Mesendoderm (in vitro differentiated cells): ENCODE data around the gene PICALM.

Experiments
- DNase-seq: peaks from one replicate; pipeline ENCODE4 v3.0.0; 2013
- H2AK5ac ChIP-seq: 2 replicates; pipeline ENCODE4 v1.6.1; 2013; ENCODE audit warnings: low read length, inconsistent platforms
- H2BK120ac ChIP-seq: 2 replicates; pipeline ENCODE4 v1.6.1; 2013; ENCODE audit warnings: low read depth, mild to moderate bottlenecking, low read length, moderate library complexity, mixed read lengths
- H2BK15ac ChIP-seq: replicated peaks from 2 replicates; pipeline ENCODE4 v1.6.1; 2013; ENCODE audit warnings: low read depth, mild to moderate bottlenecking, moderate library complexity
- H2BK5ac ChIP-seq: 2 replicates; pipeline ENCODE4 v1.6.1; 2013; ENCODE audit warnings: low read length, inconsistent platforms
- H3K18ac ChIP-seq: 2 replicates; pipeline ENCODE4 v1.6.1; 2013; ENCODE audit warnings: mild to moderate bottlenecking, low read length, mixed read lengths
- H3K23ac ChIP-seq: one replicate; pipeline ENCODE4 v1.6.1; 2013; ENCODE audit warnings: low read length
- H3K27ac ChIP-seq: 2 replicates; pipeline ENCODE4 v1.5.1; 2013; ENCODE audit warnings: low read depth, mild to moderate bottlenecking, inconsistent platforms, low read length, moderate library complexity
- H3K27me3 ChIP-seq: 2 replicates; pipeline ENCODE4 v1.6.1; 2013; ENCODE audit warnings: low read length, control low read depth, mild to moderate bottlenecking, inconsistent platforms; ENCODE audit not compliant: insufficient read depth, poor library complexity
- H3K36me3 ChIP-seq: 2 replicates; pipeline ENCODE4 v1.6.1; 2013; ENCODE audit warnings: low read length, inconsistent platforms; ENCODE audit not compliant: control insufficient read depth, insufficient read depth
- H3K4ac ChIP-seq: one replicate; pipeline ENCODE4 v1.6.1; 2013; ENCODE audit warnings: low read depth, mild to moderate bottlenecking, low read length, moderate library complexity
- H3K4me1 ChIP-seq: 2 replicates; pipeline ENCODE4 v1.6.1; 2013; ENCODE audit warnings: low read depth, low read length, inconsistent platforms; ENCODE audit not compliant: control insufficient read depth
- H3K4me2 ChIP-seq: 2 replicates; pipeline ENCODE4 v1.6.1; 2013; ENCODE audit warnings: low read length
- H3K4me3 ChIP-seq: 2 replicates; pipeline ENCODE4 v1.5.1; 2013; ENCODE audit warnings: mild to moderate bottlenecking, low read length
- H3K56ac ChIP-seq: one replicate; pipeline ENCODE4 v1.6.1; 2013; ENCODE audit warnings: low read length
- H3K79me1 ChIP-seq: 2 replicates; pipeline ENCODE4 v1.6.1; 2013; ENCODE audit warnings: low read length, inconsistent platforms
- H3K79me2 ChIP-seq: 2 replicates; pipeline ENCODE4 v1.6.1; 2013; ENCODE audit warnings: mild to moderate bottlenecking, low read length; ENCODE audit not compliant: control insufficient read depth, insufficient read depth
- H3K9ac ChIP-seq: 2 replicates; pipeline ENCODE4 v1.6.1; 2013; ENCODE audit warnings: low read length, inconsistent platforms
- H4K5ac ChIP-seq: one replicate; pipeline ENCODE4 v1.6.1; 2013; ENCODE audit warnings: low read length
- H4K8ac ChIP-seq: one replicate; pipeline ENCODE4 v1.6.1; 2013; ENCODE audit warnings: low read depth, mild to moderate bottlenecking, control low read depth, low read length, moderate library complexity
- WGBS: extraction: QIAGEN DNeasy Blood & Tissue Kit; methylation state at CpG from one replicate; pipeline ENCODE4 v1.1.7; 2013; ENCODE audit warnings: low lambda C conversion rate, missing lambda C conversion rate; ENCODE audit not compliant: insufficient coverage; ENCODE audit errors: extremely low coverage; 5-methylcytosine and 5-hydroxymethylcytosine counted together

Gene PICALM

DNA sequence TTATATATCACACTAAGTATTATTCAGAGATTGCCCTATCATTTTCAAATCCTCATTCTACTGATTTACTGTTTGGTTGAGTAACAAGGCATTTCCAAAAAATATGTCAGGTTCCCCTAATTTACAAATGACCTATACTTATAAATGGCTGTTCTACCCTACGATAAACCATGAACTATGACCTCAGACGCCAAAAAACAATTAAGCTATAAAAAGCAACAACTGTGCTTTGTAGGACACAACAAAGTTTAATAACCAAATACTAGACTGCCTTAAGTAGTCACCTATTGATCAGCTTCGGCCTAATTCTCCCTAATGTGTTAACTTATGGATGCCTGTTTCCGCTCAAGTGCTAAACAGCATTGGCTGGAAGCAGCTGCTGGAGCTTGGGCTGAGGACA lies 53.2 kb downstream of the PICALM start:
- H3K4me3 ChIP-seq: no peak overlapping the region
- H4K5ac ChIP-seq: no peak overlapping the region
- no peaks in the 10 kb centered on the region for H3K27me3 ChIP-seq
- H3K79me1 ChIP-seq: peaks cover 1% of the 10 kb centered on the region
- no peak overlapping the region for H3K18ac ChIP-seq
- H2BK5ac ChIP-seq: no peak overlapping the region
- WGBS: no CpG with 5 or more reads among the region's 4 CpGs
- H3K4me2 ChIP-seq: no peak overlapping the region
- H3K36me3 ChIP-seq: no peaks in the 10 kb centered on the region
- DNase-seq: no peak
- H3K9ac ChIP-seq: no peak overlapping the region
- H3K4me1 ChIP-seq: no peaks in the 10 kb centered on the region
- no peak overlapping the region for H3K27ac ChIP-seq
- H3K56ac ChIP-seq: no peak overlapping the region
- no peaks in the 10 kb centered on the region for H3K79me2 ChIP-seq
- no peak overlapping the region for H2AK5ac ChIP-seq
- H3K4ac ChIP-seq: no peak overlapping the region
- H2BK120ac ChIP-seq: no peak overlapping the region
- H3K23ac ChIP-seq: no peak overlapping the region
- no peak overlapping the region for H2BK15ac ChIP-seq
- no peak overlapping the region for H4K8ac ChIP-seq

DNA sequence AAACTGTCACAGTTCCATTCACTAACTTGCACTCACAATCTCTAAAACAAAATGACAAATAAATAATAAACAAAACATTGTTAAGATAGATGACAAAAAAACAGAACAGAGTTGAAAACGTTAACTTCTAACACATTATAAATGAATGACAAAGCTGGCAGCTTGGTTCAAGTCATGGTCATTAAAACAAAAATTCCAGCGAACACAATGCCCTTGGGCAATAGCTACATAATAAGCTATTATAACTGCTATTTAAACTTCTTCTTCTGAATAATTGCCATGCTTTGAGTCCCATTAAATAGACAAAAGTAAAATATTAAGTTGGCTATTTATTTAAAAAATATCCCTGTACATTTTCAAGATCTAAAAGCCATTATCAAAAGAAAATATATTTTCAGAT lies 54.7 kb downstream of the PICALM start:
- Histone ChIP-seq H3K4me2 (no peak overlapping the region), H3K79me2 (no peaks in the 10 kb centered on the region), H3K4me3 (no peak overlapping the region), H2BK5ac (no peak overlapping the region), H4K8ac (no peak overlapping the region), H3K27ac (no peak overlapping the region), H3K56ac (no peak overlapping the region), H2AK5ac (no peak overlapping the region), H4K5ac (no peak overlapping the region), H2BK120ac (no peak overlapping the region), H3K36me3 (no peaks in the 10 kb centered on the region), H3K9ac (no peak overlapping the region), H3K18ac (no peak overlapping the region), H3K27me3 (no peaks in the 10 kb centered on the region), H3K4me1 (no peaks in the 10 kb centered on the region), H2BK15ac (no peak overlapping the region), H3K4ac (no peak overlapping the region), H3K79me1 (peaks cover 1% of the 10 kb centered on the region), H3K23ac (no peak overlapping the region)
- no peak for DNase-seq
- WGBS: no CpG with 5 or more reads among the region's 2 CpGs

DNA sequence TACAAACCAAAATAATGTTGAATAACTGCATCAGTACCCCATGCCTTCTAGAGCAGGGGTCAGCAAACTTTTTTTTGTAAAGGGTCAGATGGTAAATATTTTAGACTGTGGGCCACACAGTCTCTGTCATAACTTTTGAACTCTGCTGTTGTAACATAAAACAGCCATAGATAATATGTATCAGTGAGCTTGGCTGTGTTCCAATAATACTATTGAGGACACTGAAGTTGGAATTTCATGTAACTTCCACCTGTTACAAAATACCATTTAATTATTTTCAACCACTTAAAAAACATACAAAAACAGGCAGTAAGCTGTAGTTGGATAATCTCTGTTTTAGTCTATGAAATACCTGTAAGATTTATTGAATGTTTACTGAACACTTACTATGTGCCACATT lies 55.2 kb downstream of the PICALM start:
- Histone ChIP-seq H2BK120ac (no peak overlapping the region), H3K4me1 (no peaks in the 10 kb centered on the region), H3K4ac (no peak overlapping the region), H3K9ac (no peak overlapping the region), H4K5ac (no peak overlapping the region), H3K18ac (no peak overlapping the region), H3K23ac (no peak overlapping the region), H3K27ac (no peak overlapping the region), H2AK5ac (no peak overlapping the region), H4K8ac (no peak overlapping the region), H3K79me1 (peaks cover 1% of the 10 kb centered on the region), H3K4me3 (no peak overlapping the region), H3K36me3 (no peaks in the 10 kb centered on the region), H3K4me2 (no peak overlapping the region), H2BK5ac (no peak overlapping the region), H2BK15ac (no peak overlapping the region), H3K56ac (no peak overlapping the region), H3K79me2 (no peaks in the 10 kb centered on the region), H3K27me3 (no peaks in the 10 kb centered on the region)
- DNase-seq: no peak

DNA sequence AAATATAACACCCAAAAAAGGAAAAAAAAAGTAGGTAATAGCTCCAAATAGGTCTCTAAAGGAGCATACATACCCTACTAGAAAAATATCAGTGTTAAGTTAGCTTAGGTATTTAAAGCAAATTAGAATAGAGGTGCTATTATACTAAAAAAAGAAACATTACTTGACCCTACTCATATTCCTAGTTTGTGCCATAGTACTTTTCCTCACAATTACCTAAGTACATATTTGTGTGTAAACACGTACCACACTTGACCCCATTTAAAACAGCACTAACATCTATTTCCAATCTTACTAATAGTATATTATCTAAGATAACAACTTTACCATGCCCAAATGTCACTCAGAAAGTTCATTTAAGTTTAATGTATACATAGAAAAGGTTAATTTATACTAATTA lies 57.7 kb downstream of the PICALM start:
- WGBS: no CpG with 5 or more reads among the region's 1 CpG
- no peak overlapping the region for H4K8ac ChIP-seq

DNA sequence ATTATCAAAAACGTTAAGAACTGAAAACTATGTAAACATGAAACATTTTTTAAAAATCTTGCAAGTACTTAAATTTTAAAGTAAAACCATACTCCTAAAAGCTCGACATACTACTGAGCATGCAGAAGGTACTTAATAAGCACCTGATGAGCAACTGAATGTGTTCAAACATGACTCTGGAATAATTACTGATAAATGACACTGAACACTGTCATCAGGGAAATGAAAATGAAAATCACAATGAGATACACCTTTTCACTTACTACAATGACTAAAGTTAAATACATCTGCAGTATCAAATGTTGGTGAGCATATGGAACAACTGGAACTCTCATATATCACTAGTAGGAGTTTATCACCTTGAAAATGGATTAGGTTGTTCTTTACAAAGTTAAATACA lies 65.2 kb downstream of the PICALM start:
- no peak overlapping the region for H3K27ac ChIP-seq
- no peak overlapping the region for H2BK5ac ChIP-seq
- no peak overlapping the region for H3K4ac ChIP-seq
- no peak overlapping the region for H2BK15ac ChIP-seq
- no peaks in the 10 kb centered on the region for H3K27me3 ChIP-seq
- H4K8ac ChIP-seq: no peak overlapping the region
- H3K79me2 ChIP-seq: no peaks in the 10 kb centered on the region
- H3K36me3 ChIP-seq: peaks cover 4% of the 10 kb centered on the region
- H3K4me2 ChIP-seq: no peak overlapping the region
- H3K4me1 ChIP-seq: no peaks in the 10 kb centered on the region
- H3K23ac ChIP-seq: no peak overlapping the region
- DNase-seq: no peak
- no peak overlapping the region for H3K56ac ChIP-seq
- no peak overlapping the region for H3K4me3 ChIP-seq
- no peak overlapping the region for H3K18ac ChIP-seq
- no peak overlapping the region for H2AK5ac ChIP-seq
- no CpG with 5 or more reads among the region's 2 CpGs for WGBS
- H3K9ac ChIP-seq: no peak overlapping the region
- H2BK120ac ChIP-seq: no peak overlapping the region
- H4K5ac ChIP-seq: no peak overlapping the region
- peaks cover under 1% of the 10 kb centered on the region for H3K79me1 ChIP-seq

More for the DNA sequence above, 57.7 kb downstream of the PICALM start:
- Histone ChIP-seq H3K4ac (no peak overlapping the region), H3K4me3 (no peak overlapping the region), H3K27me3 (no peaks in the 10 kb centered on the region), H3K9ac (no peak overlapping the region), H3K36me3 (no peaks in the 10 kb centered on the region), H3K4me2 (no peak overlapping the region), H3K56ac (no peak overlapping the region), H3K23ac (no peak overlapping the region), H4K5ac (no peak overlapping the region), H3K27ac (no peak overlapping the region), H3K18ac (no peak overlapping the region), H3K4me1 (no peaks in the 10 kb centered on the region), H3K79me1 (no peaks in the 10 kb centered on the region), H2BK15ac (no peak overlapping the region), H2BK120ac (no peak overlapping the region), H3K79me2 (no peaks in the 10 kb centered on the region), H2BK5ac (no peak overlapping the region), H2AK5ac (no peak overlapping the region)
- DNase-seq: no peak

DNA sequence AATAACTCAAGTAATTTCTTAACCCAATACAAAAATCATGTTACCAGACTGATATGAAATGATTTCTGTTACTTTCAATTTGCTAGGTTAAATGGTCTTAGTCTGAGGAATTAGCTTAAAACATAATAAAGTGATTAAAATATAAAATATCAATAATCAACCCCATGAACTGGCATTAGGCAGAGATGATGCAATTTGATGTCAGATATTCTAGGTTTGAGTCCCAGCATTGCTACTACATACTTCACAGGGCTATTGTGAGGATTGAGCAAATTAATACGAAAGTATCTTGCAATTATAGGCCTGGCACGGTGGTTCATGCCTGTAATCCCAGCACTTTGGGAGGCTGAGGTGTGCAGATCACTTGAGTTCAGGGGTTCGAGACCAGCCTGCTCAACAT lies 66.5 kb downstream of the PICALM start:
- H3K56ac ChIP-seq: no peak overlapping the region
- H3K79me1 ChIP-seq: peaks cover 2% of the 10 kb centered on the region
- H3K36me3 ChIP-seq: peaks cover 4% of the 10 kb centered on the region
- H3K18ac ChIP-seq: no peak overlapping the region
- H2AK5ac ChIP-seq: no peak overlapping the region
- H3K9ac ChIP-seq: no peak overlapping the region
- no peak overlapping the region for H4K5ac ChIP-seq
- H3K4me3 ChIP-seq: no peak overlapping the region
- no peak overlapping the region for H2BK15ac ChIP-seq
- H3K4me1 ChIP-seq: no peaks in the 10 kb centered on the region
- H3K27ac ChIP-seq: no peak overlapping the region
- no peak overlapping the region for H3K4ac ChIP-seq
- no peak overlapping the region for H4K8ac ChIP-seq
- no peak overlapping the region for H2BK5ac ChIP-seq
- no peak for DNase-seq
- no peaks in the 10 kb centered on the region for H3K79me2 ChIP-seq
- H3K4me2 ChIP-seq: no peak overlapping the region
- no peak overlapping the region for H2BK120ac ChIP-seq
- H3K23ac ChIP-seq: no peak overlapping the region
- H3K27me3 ChIP-seq: no peaks in the 10 kb centered on the region
- WGBS: no CpG with 5 or more reads among the region's 3 CpGs
